ENCODE data around the gene CHRNA5.

DNA sequence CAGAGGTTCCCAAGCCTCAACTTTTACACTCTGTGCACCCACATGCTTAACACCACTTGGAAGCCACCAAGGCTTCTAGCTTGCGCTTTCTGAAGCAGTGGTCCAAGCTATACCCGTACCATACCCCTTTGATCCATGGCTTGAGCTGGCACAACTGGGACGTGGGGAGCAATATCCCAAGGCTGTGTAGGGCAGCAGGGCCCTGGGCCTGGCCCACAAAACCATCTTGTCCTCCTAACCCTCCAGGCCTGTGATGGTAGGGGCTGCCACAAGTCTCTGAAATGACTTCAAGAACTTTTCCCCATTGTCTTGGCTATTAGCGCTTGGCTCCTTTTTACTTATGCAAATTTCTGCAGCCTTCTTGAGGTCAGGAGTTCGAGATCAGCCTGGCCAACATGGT is 41.1 kb upstream of the CHRNA5 start:
- TF ChIP-seq, protein P1, sequence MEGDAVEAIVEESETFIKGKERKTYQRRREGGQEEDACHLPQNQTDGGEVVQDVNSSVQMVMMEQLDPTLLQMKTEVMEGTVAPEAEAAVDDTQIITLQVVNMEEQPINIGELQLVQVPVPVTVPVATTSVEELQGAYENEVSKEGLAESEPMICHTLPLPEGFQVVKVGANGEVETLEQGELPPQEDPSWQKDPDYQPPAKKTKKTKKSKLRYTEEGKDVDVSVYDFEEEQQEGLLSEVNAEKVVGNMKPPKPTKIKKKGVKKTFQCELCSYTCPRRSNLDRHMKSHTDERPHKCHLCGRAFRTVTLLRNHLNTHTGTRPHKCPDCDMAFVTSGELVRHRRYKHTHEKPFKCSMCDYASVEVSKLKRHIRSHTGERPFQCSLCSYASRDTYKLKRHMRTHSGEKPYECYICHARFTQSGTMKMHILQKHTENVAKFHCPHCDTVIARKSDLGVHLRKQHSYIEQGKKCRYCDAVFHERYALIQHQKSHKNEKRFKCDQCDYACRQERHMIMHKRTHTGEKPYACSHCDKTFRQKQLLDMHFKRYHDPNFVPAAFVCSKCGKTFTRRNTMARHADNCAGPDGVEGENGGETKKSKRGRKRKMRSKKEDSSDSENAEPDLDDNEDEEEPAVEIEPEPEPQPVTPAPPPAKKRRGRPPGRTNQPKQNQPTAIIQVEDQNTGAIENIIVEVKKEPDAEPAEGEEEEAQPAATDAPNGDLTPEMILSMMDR (IDR thresholded peaks at IDR 0.05) = no peak
- TF ChIP-seq ZFX (IDR thresholded peaks at IDR 0.05; ENCODE audit: borderline replicate concordance) = no peak

Data from 22Rv1 (cell line).